ENCODE data around the gene S100A14.
A peak's percentile ranks its signal among the peaks of the same experiment; 100 is the strongest.
"Not testable (repeated sequence)": the region's sequence is repeated elsewhere in the genome, so short reads cannot be mapped to it uniquely, and the experiment has no call there.

S100A14 gene

GRCh38 chr1:153585006-153585405 lies 31.1 kb downstream of the S100A14 start:
- no peak for FAIRE-seq
- no peak for DNase-seq (ENCODE audit: insufficient read length, low spot score)
- TF ChIP-seq SPI1 (IDR thresholded peaks at IDR 0.05; ENCODE audit: low read depth, low read length), result no peak
- TF ChIP-seq POU2F2 (IDR thresholded peaks at IDR 0.05; ENCODE audit: low read depth, low read length), result no peak
- TF ChIP-seq TAF1 (IDR thresholded peaks at IDR 0.05; ENCODE audit: low read depth, low read length), result no peak
- TF ChIP-seq POLR2AphosphoS5 (IDR thresholded peaks at IDR 0.05; ENCODE audit: low read depth, low read length), result no peak
- no peak for TF ChIP-seq POLR2A (IDR thresholded peaks at IDR 0.05; ENCODE audit: low read depth, low read length)
- TF ChIP-seq PAX5 (IDR thresholded peaks at IDR 0.05; ENCODE audit: insufficient read depth, low read length, severe bottlenecking), result no peak

- TF ChIP-seq POLR2A (IDR thresholded peaks at IDR 0.05; ENCODE audit: low read depth, low read length) (no peak), SPI1 (IDR thresholded peaks at IDR 0.05; ENCODE audit: low read depth, low read length) (no peak), TAF1 (IDR thresholded peaks at IDR 0.05; ENCODE audit: low read depth, low read length) (no peak), PAX5 (IDR thresholded peaks at IDR 0.05; ENCODE audit: insufficient read depth, low read length, severe bottlenecking) (no peak), POLR2AphosphoS5 (IDR thresholded peaks at IDR 0.05; ENCODE audit: low read depth, low read length) (no peak), POU2F2 (IDR thresholded peaks at IDR 0.05; ENCODE audit: low read depth, low read length) (no peak)
- DNase-seq (ENCODE audit: insufficient read length, low spot score) (no peak), FAIRE-seq (no peak)
These were observed 32.1 kb downstream of the S100A14 start for GRCh38 chr1:153583976-153584375.

GRCh38 chr1:153583514-153583913 lies 32.6 kb downstream of the S100A14 start:
- DNase-seq (ENCODE audit: insufficient read length, low spot score); FAIRE-seq: not testable (repeated sequence)

- not testable (repeated sequence) for DNase-seq (ENCODE audit: insufficient read length, low spot score); FAIRE-seq
These were observed 33.3 kb downstream of the S100A14 start for GRCh38 chr1:153582836-153583235.

- DNase-seq (ENCODE audit: insufficient read length, low spot score) (no peak), FAIRE-seq (no peak)
- TF ChIP-seq SPI1 (IDR thresholded peaks at IDR 0.05; ENCODE audit: low read depth, low read length) (no peak), POLR2AphosphoS5 (IDR thresholded peaks at IDR 0.05; ENCODE audit: low read depth, low read length) (no peak), POU2F2 (IDR thresholded peaks at IDR 0.05; ENCODE audit: low read depth, low read length) (no peak), PAX5 (IDR thresholded peaks at IDR 0.05; ENCODE audit: insufficient read depth, low read length, severe bottlenecking) (no peak), POLR2A (IDR thresholded peaks at IDR 0.05; ENCODE audit: low read depth, low read length) (no peak), TAF1 (IDR thresholded peaks at IDR 0.05; ENCODE audit: low read depth, low read length) (no peak)
These were observed 37.2 kb downstream of the S100A14 start for GRCh38 chr1:153578936-153579335.

GRCh38 chr1:153578490-153578889 lies 37.6 kb downstream of the S100A14 start:
- DNase-seq (ENCODE audit: insufficient read length, low spot score), result no peak

GRCh38 chr1:153577624-153578051 lies 38.5 kb downstream of the S100A14 start:
- no peak for DNase-seq (ENCODE audit: insufficient read length, low spot score)
- TF ChIP-seq POLR2AphosphoS5 (IDR thresholded peaks at IDR 0.05; ENCODE audit: low read depth, low read length), result no peak
- no peak for TF ChIP-seq SPI1 (IDR thresholded peaks at IDR 0.05; ENCODE audit: low read depth, low read length)
- TF ChIP-seq PAX5 (IDR thresholded peaks at IDR 0.05; ENCODE audit: insufficient read depth, low read length, severe bottlenecking), result no peak
- no peak for TF ChIP-seq TAF1 (IDR thresholded peaks at IDR 0.05; ENCODE audit: low read depth, low read length)
- TF ChIP-seq POLR2A (IDR thresholded peaks at IDR 0.05; ENCODE audit: low read depth, low read length), result no peak
- TF ChIP-seq POU2F2 (IDR thresholded peaks at IDR 0.05; ENCODE audit: low read depth, low read length), result no peak
- no peak for FAIRE-seq

More at GRCh38 chr1:153578490-153578889, 37.6 kb downstream of the S100A14 start:
- FAIRE-seq, result no peak
- TF ChIP-seq POU2F2 (IDR thresholded peaks at IDR 0.05; ENCODE audit: low read depth, low read length) (no peak), SPI1 (IDR thresholded peaks at IDR 0.05; ENCODE audit: low read depth, low read length) (no peak)

- no peak for TF ChIP-seq SPI1 (IDR thresholded peaks at IDR 0.05; ENCODE audit: low read depth, low read length)
- TF ChIP-seq POU2F2 (IDR thresholded peaks at IDR 0.05; ENCODE audit: low read depth, low read length), result no peak
- TF ChIP-seq PAX5 (IDR thresholded peaks at IDR 0.05; ENCODE audit: insufficient read depth, low read length, severe bottlenecking), result no peak
- no peak for TF ChIP-seq POLR2A (IDR thresholded peaks at IDR 0.05; ENCODE audit: low read depth, low read length)
- no peak for TF ChIP-seq TAF1 (IDR thresholded peaks at IDR 0.05; ENCODE audit: low read depth, low read length)
- TF ChIP-seq POLR2AphosphoS5 (IDR thresholded peaks at IDR 0.05; ENCODE audit: low read depth, low read length), result no peak
- no peak for DNase-seq (ENCODE audit: insufficient read length, low spot score)
- FAIRE-seq, result no peak
These were observed 39.0 kb downstream of the S100A14 start for GRCh38 chr1:153577138-153577537.

GRCh38 chr1:153575497-153575896 lies 40.6 kb downstream of the S100A14 start:
- DNase-seq (ENCODE audit: insufficient read length, low spot score); FAIRE-seq: not testable (repeated sequence)

GRCh38 chr1:153575081-153575491 lies 41.0 kb downstream of the S100A14 start:
- DNase-seq (ENCODE audit: insufficient read length, low spot score); FAIRE-seq: not testable (repeated sequence)

- TF ChIP-seq SPI1 (IDR thresholded peaks at IDR 0.05; ENCODE audit: low read depth, low read length) (no peak), POU2F2 (IDR thresholded peaks at IDR 0.05; ENCODE audit: low read depth, low read length) (no peak)
- DNase-seq (ENCODE audit: insufficient read length, low spot score) (no peak), FAIRE-seq (no peak)
These were observed 42.8 kb downstream of the S100A14 start for GRCh38 chr1:153573351-153573750.

- peak; percentile 57 for FAIRE-seq
These were observed 43.5 kb downstream of the S100A14 start for GRCh38 chr1:153572569-153573015.

More at GRCh38 chr1:153572569-153573015, 43.5 kb downstream of the S100A14 start:
- DNase-seq (ENCODE audit: insufficient read length, low spot score), result peak; percentile 51
- TF ChIP-seq POLR2AphosphoS5 (IDR thresholded peaks at IDR 0.05; ENCODE audit: low read depth, low read length) (no peak), POU2F2 (IDR thresholded peaks at IDR 0.05; ENCODE audit: low read depth, low read length) (no peak), PAX5 (IDR thresholded peaks at IDR 0.05; ENCODE audit: insufficient read depth, low read length, severe bottlenecking) (no peak), TAF1 (IDR thresholded peaks at IDR 0.05; ENCODE audit: low read depth, low read length) (no peak), SPI1 (IDR thresholded peaks at IDR 0.05; ENCODE audit: low read depth, low read length) (no peak; the same call in 1 of the 2 replicates), POLR2A (IDR thresholded peaks at IDR 0.05; ENCODE audit: low read depth, low read length) (no peak)

Measured in GM12891 (cell line).